ENCODE results near the gene NRDE2.
"Not testable (repeated sequence)": the region's sequence is repeated elsewhere in the genome, so short reads cannot be mapped to it uniquely, and the experiment has no call there.

NRDE2 gene

DNA sequence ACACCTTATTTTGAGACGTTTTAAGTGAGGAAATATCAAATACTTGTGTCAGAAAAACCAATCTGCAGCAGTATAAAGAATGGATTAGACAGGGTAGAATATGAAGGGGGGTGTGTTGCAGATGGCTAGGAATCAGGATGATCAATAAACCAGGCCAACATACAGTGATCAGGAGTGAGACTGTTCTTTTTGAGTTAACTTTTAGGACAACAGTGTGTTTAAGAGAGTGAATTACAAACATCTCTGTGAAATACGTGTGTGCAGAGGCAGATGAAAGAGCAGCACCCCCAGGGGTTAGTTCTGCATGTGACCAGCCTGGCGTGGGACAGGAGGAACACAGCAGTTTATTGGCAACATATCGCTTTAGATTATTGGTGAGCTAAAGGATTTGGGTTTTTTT, 10.6 kb upstream of the NRDE2 start:
- TF ChIP-seq, protein P1, sequence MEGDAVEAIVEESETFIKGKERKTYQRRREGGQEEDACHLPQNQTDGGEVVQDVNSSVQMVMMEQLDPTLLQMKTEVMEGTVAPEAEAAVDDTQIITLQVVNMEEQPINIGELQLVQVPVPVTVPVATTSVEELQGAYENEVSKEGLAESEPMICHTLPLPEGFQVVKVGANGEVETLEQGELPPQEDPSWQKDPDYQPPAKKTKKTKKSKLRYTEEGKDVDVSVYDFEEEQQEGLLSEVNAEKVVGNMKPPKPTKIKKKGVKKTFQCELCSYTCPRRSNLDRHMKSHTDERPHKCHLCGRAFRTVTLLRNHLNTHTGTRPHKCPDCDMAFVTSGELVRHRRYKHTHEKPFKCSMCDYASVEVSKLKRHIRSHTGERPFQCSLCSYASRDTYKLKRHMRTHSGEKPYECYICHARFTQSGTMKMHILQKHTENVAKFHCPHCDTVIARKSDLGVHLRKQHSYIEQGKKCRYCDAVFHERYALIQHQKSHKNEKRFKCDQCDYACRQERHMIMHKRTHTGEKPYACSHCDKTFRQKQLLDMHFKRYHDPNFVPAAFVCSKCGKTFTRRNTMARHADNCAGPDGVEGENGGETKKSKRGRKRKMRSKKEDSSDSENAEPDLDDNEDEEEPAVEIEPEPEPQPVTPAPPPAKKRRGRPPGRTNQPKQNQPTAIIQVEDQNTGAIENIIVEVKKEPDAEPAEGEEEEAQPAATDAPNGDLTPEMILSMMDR (IDR thresholded peaks at IDR 0.05; ENCODE audit: low read depth, low read length) = no peak

DNA sequence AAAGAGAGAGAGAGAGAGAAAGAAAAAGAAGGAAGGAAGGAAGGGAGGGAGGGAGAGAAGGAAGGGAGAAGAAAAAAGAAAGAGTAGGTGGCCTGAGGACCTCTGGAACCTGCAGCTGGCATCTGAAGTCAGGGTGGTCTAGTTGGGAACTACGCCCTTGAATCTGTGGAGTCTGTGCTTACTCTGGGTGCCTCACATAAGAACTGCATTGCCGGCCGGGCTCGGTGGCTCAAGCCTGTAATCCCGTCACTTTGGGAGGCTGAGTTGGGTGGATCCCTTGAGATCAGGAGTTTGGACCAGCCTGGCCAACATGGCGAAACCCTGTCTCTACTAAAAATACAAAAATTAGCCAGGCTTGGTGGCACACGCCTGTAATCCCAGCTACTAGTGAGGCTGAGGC, 10.0 kb upstream of the NRDE2 start:
- TF ChIP-seq, protein P1 (IDR thresholded peaks at IDR 0.05; ENCODE audit: low read depth, low read length) = no peak

More for the DNA sequence above, 10.6 kb upstream of the NRDE2 start:
- DNase-seq (ENCODE audit: extremely low read depth, low read depth) = no peak

DNA sequence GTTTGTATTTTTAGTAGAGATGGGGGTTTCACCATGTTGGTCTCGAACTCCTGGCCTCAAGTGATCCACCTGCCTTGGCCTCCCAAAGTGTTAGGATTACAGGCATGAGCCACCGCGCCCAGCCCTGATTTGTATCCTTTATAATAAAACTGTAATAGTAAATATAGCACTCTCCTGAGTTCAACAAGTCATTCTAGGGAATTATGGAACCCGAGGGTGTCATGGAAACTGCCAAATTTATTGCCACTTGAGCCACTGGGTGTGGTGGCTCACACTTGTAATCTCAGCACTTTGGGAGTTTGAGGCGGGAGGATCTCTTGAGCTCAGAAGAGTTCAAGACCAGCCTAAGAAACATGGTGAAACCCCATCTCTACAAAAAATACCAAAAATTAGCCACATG, 9.5 kb upstream of the NRDE2 start:
- DNase-seq (ENCODE audit: extremely low read depth, low read depth) = not testable (repeated sequence)

More for the DNA sequence above, 10.0 kb upstream of the NRDE2 start:
- DNase-seq (ENCODE audit: extremely low read depth, low read depth) = no peak

DNA sequence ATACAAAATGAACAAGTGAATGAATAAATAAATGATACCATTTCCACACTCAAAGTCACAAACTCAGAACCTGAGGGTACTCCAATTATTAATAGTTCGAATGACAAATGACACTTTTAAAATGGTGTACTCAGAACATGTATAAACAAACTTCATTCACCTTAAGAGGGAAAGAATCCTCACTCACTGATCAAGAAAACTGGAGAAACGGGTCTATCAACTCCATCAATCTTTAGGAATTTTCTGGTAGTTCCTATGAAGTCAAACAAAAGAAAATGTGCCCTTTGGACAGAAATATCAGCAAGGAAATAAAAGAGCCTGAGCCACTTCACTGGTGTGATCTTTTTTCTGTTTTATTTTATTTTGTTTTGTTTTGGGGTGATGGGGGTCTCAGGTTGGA, 5.2 kb upstream of the NRDE2 start:
- TF ChIP-seq, protein P1 (IDR thresholded peaks at IDR 0.05; ENCODE audit: low read depth, low read length) = no peak
- no peak for DNase-seq (ENCODE audit: extremely low read depth, low read depth)

DNA sequence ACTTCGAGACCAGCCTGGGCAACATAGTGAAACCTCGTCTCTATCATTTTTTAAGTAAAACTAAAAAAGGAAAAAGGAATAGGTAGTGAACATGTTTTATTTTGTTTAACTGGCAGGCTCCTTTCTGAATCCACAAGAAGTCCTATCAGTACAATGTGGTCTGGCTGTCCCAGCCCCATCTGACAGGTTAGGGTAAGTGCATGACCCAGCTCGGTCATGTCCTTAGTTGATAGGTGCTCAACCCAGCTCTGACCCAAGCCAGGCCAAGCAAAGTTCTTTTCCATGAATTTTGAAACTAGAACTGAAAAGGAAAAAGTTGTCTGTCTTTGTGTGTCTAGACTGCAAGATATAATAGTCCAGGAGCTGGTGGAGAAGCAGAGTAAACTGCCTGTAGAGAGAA, 4.7 kb upstream of the NRDE2 start:
- no peak for DNase-seq (ENCODE audit: extremely low read depth, low read depth)
- TF ChIP-seq, protein P1 (IDR thresholded peaks at IDR 0.05; ENCODE audit: low read depth, low read length) = no peak

DNA sequence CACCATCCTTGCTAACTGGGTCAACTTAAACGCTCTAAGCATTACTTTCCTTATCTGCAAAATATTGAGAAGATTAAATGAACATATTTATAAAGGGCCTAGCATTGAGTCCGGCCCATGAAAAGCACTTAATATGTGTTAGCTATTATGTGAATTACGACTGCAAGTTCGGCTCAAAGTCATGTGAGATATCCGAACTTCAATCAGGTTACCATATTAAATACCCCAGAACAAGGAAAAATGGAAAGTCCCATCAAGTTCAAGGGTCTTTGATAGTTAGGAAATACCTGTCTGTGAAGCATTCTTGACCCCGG, 487 bp upstream of the NRDE2 start:
- no peak for DNase-seq (ENCODE audit: extremely low read depth, low read depth)
- TF ChIP-seq, protein P1 (IDR thresholded peaks at IDR 0.05; ENCODE audit: low read depth, low read length) = no peak

DNA sequence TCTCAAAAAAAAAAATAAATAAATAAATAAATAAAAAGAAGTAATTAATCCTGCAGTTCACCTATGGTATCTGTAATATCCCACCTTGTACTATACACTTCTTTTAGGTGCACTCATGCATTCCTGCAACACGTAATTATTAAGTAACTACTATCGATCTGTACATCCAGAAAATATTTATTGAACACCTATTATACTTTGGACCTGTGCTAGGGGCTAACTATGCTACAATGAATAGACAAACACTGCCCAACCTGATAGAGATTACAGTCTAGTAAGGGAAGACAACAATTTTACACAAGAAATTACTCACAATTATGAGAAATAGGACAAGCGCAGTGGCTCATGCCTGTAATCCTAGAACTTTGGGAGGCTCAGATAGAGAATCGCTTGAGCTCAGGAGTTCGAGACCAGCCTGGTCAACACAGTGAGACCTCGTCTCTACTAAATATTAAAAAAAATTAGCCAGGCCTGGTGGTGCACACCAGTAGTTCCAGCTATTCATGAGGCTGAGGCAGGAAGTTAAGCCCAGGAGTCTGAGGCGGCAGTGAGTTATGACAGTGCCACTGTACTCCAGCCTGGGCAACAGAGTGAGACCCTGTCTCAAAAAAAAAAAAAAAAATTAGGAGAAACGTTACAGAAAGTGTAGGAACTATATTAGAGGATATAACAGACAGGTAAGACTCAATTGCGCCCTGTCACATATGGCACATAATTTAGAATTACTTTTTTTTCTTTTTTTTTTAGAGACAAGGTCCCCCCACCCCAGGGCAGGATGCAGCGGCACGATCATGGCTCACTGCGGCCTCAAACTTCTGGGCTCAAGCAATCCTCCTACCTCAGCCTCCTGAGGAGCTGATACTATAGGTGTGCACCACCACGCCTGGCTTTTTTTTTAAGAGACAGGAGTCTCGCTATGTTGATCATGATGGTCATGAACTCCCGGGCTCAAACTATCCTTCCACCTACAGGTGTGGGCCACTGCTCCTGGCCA, 1.2 kb downstream of the NRDE2 start:
- TF ChIP-seq, protein P1 (IDR thresholded peaks at IDR 0.05; ENCODE audit: low read depth, low read length) = no peak

DNA sequence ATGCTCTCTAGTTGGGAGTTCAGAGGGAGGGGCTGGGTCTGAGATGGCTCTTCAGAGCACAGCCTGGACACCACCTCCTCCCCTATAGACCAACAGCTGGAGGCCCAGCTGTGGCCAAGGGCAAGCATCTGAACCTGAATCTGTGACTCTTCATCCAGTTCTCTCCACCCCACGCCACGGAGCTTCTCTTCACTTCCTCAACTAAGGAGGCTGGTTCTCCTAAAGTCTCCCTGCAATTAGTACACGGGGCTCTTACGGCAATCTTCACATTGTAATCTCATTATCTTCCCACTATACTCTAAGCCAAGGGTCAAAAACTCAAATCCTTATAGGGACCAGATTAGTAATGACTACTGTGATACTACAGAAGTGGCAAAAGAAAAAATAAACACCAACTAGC, 9.8 kb downstream of the NRDE2 start:
- TF ChIP-seq, protein P1 (IDR thresholded peaks at IDR 0.05; ENCODE audit: low read depth, low read length) = no peak

More for the DNA sequence above, 1.2 kb downstream of the NRDE2 start:
- DNase-seq (ENCODE audit: extremely low read depth, low read depth) = no peak

More for the DNA sequence above, 9.8 kb downstream of the NRDE2 start:
- no peak for DNase-seq (ENCODE audit: extremely low read depth, low read depth)
